EL (cell line): ENCODE results near the gene MICU2.

Experiments used
- DNase-seq: peaks from one replicate; pipeline ENCODE4 v3.0.0-alpha.2; 2016

MICU2 gene

DNA sequence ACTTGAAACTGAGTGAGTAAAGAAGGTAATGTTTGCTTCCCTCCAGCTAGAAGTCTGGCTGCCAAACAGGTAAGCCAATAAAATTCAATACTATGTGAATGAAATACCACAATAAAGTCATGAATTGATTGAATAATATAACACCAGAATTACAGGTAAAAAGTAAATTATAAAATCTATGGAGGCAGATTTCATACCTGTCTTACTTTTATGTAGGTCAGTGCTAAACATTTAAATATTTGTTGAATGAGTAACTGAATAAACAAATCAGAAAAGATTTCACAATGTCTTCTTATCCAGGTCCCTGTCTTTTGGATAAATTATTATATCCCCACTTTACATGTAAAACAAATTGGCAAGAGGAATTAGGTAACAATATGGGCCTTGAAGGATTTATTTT is 62.7 kb downstream of the MICU2 start:
- no peak for DNase-seq

DNA sequence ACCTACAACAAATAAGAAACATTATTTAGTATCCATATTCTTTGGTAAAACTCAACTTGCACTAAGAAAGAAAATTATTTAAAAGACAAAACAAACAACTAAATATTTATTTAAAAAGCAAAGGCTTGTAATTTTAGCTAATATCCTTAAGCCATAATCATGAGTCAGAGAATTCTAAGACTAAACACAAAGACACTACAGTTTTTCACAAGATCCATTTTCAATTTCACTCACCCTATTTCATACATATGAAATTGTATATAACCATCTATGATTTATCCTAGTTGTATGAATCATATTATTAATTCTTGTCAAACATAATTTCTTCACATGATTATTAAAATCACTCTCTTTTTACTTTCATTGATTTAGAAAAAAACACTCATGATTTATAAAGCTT is 64.3 kb downstream of the MICU2 start:
- no peak for DNase-seq

DNA sequence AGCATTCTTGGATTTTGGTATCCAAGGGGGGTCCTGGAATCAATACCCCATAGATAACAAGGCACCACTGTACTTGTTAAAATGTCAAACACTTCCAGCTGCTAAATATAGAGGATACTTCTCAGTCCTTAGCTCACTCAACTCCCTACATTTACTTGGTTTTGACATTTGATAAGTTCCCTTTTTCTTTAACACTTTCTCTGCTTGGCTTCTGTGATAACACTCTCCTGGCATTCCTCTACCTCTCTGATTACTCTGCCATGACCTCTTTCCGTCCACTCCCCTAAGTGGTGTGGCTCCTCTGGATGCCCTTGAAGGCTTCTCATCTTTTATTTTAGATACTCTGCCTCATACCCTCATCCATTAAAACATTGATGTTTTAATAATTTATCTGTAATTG is 65.2 kb downstream of the MICU2 start:
- no peak for DNase-seq

DNA sequence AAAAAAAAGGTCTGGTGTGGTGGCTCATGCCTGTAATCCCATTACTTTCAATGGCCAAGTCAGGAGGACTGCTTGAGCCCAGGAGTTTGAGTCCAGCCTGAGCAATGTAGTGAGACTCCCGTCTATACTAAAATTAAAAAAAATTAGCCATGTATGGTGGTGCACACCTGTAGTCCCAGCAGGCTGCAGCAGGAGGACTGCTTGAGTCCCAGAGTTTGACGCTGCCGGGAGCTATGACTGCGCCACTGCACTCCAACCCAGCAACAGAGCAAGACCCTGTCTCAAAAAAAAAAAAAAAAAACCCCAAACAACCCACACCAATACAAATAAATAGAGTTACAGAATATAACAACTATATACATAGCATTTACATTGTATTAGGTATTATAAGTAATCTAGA is 65.7 kb downstream of the MICU2 start:
- DNase-seq, result no peak

DNA sequence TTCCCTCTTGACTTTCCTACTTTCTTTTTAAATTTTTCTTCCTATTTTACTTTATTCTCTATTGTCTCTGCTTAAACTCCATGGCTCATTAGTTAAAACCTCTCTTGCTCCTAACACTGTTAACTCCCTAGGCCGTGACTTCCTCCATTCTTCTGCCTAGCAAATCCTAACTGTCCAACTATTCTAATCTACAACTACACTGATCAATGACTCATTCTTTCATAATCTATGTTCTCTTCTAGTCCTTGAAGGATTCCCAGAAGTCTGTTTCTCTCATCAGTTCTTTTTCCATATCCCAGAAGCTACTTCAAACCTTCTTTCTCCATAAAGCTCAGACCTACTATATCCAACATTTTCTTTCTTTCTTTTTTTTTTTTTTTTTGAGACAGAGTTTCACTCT is 66.9 kb downstream of the MICU2 start:
- no peak for DNase-seq

DNA sequence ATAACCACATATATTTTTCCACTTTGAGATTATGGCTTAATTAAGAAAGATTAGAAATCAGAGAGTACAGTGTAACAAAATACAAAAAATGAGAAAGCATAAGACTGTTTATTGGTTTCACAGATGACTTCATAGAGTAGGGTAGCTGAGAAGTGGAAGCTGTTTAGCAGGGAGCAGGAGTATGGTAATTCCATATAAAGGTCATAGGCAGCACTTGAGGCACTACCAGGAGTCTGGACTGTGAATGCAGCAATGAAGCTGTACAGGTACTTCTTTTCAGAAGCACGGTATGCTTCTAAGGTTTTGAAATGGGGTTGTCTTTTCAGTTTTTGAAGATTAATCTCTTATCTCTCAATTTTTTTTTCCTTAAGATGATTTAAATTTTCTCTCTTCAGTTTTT is 69.2 kb downstream of the MICU2 start:
- no peak for DNase-seq

DNA sequence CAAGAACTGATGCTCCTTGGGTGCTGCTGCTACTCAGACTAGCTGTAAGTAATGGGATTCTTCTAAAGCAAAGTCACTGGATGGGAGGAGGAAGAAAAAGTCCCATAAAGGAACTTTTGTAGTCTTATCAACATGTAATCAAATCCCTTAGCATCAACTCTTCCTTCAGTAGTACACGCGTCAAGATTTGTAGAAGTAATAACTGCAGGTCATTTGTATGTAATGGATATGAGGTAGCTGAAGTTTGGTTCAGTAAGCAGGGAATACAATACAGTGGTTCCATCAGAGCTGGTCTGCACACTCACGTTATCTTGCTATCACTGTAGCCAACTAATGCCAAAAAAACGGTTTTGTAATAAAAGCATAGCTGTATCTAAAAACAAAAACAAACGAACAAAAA is 72.5 kb downstream of the MICU2 start:
- no peak for DNase-seq

DNA sequence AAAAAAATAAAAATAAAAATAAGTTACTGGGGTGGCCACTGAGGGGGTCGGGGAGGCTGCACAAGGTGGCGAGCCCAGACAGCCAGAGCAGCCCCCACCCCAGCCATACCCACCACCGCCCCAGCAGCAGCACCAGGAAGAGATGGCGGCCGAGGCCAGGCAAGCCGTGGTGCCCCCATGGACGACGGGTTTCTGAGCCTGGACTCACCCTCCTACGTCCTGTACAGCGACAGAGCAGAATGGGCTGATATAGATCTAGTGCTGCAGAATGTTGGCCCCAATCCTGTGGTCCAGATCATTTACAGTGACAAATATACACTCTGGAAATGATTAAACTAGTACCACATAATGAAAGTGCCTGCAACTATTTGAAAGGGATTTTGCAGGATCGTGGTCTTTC is 73.3 kb downstream of the MICU2 start:
- no peak for DNase-seq

DNA sequence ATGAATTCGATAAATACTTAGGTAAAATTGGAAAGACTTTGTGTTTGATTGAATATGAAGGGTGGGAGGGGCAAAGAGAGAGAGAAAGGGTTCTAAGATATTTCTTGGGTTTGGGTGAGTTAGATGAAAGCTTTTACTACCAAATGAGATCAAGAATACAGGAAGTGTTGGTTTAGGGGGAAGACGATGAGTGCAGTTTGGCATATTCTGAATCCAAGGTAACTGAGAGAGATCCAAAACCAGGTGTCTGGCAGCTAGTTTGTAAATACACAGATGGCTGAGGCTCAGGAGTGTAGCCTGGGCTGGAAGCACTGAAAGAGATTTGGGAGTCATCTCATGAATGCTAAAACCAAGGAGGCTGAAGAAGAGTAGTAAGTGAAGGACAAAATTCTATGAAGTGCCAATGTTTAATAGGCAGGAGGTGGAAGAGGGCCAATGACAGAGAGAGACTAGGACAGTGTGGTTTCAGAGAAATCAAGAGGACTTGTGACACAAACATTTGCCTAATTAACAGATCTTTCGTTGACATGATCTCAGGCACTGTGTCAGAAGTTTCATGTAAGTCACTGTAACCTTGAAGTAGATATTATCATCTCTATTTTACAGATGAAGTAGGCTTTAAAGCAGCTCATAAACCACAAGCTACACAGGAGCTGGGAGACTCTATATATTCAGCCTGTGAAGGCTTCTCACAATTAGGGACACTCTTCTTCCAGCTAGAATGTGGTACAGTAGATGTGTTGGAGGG is 74.7 kb downstream of the MICU2 start:
- no peak for DNase-seq

DNA sequence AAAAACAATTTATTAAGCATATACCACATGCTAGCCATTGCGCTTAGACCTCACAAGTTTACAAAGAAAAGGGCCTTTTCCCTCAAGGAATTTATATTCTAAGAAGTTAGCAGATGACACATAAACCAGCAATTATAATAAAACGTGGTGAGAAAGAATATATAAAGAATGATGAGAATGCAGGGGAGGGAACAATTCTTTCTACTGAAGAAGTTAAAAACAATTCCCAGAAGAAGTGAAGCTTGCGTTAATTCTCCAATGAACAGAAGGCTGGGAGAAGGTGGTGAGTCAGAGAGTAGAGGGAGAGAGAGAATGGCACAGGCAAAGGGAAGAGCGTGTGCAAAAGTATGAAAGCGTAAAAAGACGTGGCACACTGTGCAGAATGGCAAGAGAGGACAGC is 75.4 kb downstream of the MICU2 start:
- peak; percentile 87 for DNase-seq

DNA sequence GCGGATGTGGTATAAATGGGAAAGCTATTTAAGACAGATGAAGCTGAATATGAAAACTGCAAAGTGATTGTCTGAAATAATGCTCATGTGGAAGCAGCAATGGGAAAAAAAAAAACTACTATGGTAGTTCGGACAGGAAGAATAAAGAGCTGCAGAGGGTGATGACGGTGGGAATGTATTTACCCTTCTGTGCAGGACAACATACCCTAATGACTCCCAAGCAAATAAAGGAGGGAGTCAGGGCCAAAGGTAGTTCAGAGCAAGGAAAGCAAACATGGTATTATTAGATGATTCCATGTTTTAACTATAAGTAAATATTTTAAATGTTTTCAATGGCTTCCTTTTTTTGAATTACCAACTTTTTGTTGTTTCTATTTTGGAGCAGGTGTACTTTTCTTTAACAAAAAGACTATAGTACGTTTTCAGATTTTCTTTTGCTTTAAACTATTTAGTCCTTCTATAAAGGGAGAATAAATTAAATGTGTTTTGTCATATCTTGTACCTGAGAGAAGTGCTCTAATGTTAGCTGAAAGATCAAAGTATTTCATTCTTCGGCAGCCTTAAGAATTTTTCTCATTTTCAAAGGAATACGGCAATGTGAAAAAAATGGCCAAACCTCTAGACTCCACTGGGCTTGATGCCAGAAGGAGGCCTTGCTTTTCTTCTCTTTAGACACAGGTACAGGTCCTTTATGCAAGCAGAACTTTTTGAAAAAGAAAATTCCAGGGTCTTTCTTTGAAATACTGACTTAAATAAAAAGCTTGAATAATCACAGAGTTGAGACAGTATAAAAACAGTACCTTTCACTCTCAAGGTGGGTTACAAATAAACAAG is 77.0 kb downstream of the MICU2 start:
- DNase-seq, result no peak

DNA sequence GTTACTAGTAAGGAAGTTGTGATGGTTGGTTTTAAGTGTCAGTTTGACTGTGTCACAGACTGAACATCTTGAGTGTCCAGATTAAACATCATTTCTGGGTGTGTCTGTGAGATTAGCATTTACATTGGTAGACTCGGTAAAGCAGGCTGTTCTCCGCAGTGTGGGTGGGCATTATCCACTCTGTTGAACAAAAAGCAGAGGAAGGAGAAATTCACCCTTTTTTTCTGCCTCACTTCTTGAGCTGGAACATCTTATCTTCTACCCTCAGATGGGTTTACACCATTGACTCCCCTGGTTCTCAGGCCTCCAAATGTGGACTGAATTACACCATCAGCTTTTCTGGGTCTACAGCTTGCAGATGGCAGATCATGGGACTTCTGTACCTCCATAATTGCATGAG is 81.1 kb downstream of the MICU2 start:
- DNase-seq, result no peak

DNA sequence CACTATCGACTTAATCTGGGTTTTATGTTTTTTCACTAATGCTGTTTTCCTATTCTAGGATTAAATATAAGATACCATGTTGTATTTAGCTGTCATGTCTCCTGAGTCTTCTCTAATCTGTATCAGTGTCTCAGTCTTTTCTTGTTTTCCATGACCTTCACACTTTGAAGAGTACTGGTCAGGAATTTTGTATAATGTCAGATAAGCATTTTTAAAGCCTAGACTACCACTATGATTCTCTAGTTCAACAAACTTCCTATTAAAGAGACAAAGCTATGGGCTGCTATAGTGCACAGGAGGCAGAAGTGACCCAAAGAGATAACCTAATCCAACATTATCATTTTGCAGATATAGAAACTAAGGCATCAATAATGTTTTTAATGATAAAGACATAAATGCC is 81.8 kb downstream of the MICU2 start:
- no peak for DNase-seq

DNA sequence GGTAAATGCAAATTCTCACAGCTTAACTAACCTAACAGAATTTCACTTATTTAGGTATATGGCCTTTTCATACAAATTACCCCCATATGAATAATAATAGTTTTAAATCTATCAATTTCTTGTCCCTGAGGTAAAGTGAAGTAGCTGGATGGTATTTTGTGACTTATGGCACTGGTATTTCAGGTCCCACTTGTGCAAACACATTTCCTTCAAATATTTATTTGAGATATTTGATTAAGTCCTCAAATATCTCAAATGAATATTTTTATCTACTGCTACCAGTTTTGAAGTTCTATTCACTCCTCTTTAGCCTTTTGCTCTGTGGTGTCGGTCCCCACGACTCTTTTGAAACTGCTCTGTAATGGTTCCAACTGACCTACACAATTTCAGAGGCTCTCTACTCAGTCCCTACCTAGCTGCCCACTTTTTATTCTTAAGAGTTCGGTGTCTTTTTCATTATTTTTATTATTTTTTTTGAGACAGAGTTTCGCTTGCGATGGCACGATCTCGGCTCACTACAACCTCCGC is 85.3 kb downstream of the MICU2 start:
- no peak for DNase-seq

DNA sequence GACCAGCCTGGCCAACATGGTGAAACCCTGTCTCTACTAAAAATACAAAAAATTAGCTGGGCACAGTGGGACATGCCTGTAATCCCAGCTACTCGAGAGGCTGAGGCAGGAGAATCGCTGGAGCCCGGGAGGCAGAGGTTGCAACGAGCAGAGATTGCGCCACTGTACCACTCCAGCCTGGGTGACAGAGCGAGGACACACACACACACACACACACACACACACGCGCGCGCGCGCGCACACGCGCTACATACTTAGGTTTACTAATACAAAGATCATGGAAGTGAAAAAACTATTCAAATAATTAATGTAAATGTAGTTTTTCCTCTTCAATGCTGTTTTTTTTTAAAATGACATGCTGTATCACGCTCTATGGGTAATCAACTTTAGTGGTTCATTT is 86.4 kb downstream of the MICU2 start:
- DNase-seq, result no peak

DNA sequence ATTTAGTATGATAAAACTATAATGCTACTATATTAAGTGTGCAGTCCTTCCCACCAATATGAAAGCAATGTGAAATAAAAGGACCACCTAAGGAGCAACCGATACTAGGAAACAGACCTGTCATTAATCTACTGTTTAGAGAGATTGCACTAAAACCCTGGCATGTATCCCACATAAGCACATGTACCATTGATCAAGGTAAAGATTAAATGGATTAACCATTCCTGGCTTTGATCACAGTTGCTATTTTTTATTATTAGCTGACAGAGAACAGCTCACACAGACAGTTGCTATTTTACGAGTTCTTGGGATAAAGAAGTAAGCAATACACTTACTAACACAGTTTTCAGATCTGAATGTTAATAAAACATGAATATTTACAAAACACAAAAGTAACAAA is 87.2 kb downstream of the MICU2 start:
- no peak for DNase-seq

DNA sequence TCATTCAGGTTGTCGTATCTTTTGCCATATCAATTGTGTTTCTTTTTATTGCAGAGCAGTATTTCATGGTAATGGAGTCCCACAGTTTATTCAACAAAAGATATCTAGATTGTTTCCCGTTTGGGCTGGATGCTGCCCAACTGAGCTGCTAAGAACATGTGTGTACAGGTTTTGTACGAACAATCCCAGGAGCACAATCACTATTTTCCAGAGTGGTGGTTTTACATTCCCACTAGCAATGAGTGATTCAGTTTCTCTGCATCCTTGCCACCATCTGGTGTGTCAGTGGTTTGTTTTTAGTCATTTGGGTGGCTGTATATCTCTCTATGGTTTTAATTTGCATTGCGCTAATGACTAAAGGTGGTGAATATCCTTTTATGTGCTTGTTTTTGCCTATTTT is 92.1 kb downstream of the MICU2 start:
- no peak for DNase-seq

DNA sequence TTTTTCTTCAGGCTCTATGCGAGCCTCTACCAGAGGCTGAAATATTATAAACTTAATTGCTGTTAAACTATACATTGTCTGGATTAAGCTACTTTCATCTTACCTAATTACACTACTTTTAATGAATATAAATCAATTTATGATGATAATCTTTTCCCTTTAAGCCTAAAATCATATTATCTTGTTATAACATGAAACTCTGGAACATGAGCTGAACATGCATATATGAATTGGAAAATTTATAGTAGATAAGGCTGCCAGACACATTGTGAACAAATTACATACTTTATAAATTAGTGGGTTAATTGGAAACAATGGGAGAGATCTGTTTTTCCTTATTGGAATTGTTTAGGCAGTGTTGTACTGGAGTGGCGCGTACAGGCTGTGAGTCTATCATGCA is 99.6 kb downstream of the MICU2 start:
- no peak for DNase-seq

DNA sequence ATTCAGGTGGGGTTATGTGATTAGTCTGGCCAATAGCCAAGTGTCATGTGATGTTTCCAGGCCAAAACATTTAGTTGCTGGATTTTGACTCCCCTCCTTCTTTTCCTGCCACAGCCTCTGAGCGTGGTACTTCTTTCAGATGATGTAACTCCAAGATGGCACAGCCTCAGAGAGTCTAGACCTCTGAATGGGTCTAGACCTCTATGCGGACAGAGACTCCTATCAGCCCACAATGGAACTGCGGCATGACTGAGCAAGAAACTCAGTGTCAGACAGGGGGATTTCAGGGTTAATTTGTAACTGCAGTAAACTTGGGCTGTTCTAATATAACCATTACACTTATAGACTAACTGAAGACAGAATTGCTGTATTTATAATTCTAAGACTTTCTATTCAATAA is 102.3 kb downstream of the MICU2 start:
- DNase-seq, result no peak

DNA sequence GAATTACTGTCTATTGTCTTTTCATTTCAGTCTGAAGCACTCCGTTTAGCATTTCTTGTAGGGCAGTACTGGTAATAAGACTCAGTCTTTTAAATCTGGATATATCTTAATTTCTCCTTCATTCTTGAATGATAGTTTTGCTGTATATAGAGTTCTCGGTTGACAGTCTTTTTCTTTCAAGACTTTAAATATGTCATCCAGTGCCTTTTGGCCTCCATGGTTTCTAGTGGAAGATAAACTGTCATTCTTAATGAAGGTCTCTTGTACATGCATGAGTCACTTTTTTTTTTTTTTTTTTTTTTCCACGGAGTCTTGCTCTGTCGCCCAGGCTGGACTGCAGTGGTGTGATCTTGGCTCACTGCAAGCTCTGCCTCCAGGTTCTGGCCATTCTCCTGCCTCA is 117.6 kb downstream of the MICU2 start:
- no peak for DNase-seq

DNA sequence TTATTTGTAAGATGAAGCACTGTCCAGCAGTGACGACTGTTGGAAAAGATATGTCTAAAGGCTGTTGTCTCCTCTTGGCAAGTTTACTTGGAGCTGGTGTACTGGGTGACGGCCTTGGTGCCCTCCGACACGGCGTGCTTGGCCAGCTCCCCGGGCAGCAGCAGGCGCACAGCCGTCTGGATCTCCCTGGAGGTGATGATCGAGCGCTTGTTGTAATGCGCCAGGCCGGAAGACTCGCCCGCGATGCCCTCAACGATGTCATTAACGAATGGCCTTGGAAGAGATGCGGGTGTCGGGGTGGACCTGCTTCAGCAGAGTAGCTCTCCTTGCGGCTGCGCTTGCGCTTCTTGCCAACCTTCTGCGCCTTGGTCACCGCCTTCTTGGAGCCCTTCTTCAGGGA is 120.2 kb downstream of the MICU2 start:
- DNase-seq, result no peak

DNA sequence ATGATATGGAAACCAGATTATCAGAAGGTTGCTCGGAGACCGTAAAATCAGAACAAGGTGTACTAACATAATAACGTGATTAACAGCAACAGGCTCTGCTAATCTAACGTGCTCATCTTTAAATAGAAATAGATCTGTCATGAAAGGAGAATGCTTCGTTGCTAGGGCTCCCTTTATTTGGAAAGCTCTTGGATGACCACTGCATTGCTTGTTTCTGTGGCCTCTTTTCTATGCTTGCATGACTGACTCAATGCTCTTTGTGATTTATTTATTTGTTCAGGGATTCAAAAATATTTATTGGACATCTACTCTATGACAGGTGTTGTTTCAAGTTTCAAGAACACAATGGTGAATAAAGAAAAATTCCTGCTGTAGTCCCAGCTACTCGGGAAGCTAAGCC is 122.6 kb downstream of the MICU2 start:
- DNase-seq, result no peak

DNA sequence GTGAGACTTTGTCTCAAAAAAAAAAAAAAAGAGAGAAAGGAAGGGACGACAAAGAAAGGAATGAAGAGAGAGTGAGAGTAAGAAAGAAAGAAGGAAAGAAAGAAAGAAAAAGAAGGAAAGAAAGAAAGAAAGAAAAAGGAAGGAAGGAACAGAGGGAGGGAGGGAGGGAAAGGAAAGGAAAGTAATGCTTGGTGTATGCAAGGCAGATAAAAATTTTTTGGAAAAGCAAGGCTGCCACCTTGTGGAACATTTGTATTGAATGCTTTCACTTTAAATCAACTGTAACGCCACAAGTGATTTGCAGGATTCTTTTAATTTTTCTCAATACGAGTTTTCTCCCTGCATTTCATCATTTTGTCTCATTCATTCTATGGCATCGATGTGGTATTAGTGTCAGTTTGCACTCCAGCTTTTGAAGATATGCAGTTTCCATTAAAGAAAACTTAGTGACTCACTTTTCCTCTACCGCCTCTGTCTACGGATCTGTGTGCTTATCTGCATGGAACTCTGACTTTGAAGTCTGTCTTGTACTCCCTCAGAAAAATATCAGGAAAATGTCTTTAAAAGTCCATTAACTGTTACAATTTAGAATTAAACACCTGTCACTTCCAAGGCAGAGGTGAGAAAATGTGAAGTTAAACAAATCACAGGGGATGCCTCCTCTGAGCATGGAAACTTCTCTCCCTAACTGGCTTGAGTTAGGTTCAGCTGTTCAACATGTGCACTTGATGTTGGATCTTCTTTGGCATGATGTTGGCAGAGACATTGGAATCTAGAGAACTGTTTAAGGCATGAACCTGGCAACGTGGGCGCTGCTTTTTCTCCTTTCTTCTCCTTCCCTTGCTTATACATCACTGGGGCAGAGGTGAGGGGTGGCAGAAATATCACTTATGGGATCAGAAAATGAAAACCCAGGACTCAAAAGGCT is 124.8 kb downstream of the MICU2 start:
- DNase-seq, result peak; percentile 76
